ENCODE data around the gene EPHA1.
"Not testable (repeated sequence)": the region's sequence is repeated elsewhere in the genome, so short reads cannot be mapped to it uniquely, and the experiment has no call there.

EPHA1 gene

GRCh38 chr7:143429770-143430698 lies 21.4 kb upstream of the EPHA1 start:
- peak; percentile 36 for DNase-seq

- no peak for DNase-seq
These were observed 18.0 kb upstream of the EPHA1 start for GRCh38 chr7:143426479-143427142.

GRCh38 chr7:143424476-143424875 lies 15.8 kb upstream of the EPHA1 start:
- DNase-seq = not testable (repeated sequence)

DNA sequence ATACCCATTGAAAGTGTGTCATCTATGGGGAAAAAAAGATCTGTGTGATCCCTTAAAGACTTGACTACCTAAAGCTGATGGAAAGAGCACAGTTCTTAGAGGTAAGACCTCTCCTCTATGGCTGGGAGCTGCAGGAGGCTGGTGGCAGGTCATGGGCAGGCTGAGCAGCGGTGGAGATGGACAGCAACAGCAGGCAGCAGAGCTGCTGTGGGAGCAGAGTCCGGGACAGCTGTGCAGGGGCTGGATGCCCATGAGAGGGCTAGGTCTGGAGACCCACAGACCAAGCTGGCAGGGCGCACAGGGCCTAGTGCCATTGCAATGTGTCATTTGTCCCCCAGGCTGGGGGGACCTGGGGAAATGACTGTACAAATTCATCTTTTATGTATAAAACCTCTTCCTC lies 13.4 kb upstream of the EPHA1 start:
- DNase-seq = no peak

GRCh38 chr7:143420624-143421023 lies 12.0 kb upstream of the EPHA1 start:
- not testable (repeated sequence) for DNase-seq

DNA sequence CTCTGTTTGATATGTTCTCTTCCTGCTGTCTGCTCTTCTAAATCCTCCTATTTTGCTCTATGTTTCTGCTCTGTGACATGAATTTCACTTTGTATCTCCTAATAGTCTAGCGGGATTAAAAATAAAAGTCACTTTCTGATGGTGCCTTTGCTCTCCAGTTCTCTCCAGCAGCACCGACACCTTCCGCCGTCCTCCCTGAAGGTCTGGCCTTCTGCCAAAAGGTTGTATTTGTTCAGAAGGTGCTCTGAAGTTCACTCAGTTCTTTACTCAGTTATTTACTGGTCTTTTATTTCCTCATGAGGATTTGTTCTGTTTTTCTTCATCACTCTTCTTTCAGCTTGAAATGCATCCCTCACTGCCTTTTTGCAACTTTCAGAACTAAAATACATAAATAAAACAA lies 11.2 kb upstream of the EPHA1 start:
- no peak for DNase-seq

DNA sequence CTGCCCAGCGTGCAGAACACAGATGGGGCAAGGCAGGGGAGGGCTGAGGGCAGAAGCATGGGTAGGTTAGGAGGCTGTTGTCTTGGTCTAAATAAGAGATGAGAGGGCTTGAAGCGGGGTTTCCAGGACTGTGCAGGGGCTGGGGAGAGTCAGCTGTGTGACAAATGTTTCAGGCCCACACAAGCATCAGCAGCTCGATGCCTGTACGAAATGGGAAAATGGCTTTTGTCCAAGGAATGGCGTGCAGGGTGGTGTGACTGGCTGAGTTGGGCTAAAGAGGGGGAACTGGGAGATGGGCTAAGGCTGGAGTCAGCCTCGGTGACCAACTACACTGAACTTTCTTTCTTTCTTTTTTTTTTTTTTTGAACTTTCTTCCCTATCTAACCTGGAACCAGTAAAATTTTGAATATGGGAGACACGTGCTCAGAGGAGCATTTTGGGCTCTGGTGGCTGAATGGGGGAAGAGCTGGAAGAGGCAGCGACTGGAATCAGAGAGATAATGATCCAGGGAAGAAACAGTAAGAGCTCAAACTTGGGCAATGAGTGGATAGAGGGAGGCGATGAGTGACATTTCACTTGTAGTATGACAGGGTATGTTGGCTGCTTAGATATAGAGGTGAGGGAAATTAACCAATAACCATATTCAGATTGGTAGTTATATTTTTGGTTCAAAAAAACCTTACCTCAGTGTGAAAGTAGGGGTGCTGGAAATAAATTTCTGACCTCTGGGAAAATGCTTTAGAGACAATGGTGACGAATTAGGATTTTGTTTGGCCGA lies 10.2 kb upstream of the EPHA1 start:
- DNase-seq = no peak

DNA sequence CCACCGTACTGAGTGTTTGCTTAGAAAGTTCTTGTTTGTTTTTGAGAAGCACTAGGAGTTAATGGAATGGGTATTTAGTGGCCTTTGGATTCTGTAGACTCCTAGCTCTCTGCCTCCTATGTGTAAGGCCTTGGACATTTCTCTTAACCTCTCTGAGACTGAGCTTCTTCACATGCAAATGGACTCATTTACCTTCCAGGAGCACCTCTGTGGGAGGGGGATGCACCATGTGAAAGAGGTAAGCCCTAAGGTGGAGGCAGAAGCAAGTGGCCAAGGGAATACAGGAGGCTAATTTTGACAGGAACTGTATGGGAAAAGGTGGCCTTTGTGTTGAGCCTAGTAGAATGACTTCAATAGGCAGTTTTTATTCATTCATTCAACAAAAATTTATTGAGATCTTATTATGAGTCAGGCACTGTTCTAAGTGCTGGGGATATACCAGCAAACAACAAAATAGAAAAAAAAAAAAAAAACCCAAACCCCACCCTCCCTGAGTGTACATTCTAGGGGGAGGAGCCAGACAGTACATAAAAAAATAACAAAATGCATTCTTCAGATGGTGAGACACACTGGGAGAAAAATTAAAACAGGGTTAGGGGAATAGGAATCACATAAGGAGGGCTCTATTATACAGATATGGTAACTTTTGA lies 9.2 kb upstream of the EPHA1 start:
- peak; percentile 59 for DNase-seq

- DNase-seq = peak; percentile 62
These were observed 8.0 kb upstream of the EPHA1 start for GRCh38 chr7:143416565-143417149.

DNA sequence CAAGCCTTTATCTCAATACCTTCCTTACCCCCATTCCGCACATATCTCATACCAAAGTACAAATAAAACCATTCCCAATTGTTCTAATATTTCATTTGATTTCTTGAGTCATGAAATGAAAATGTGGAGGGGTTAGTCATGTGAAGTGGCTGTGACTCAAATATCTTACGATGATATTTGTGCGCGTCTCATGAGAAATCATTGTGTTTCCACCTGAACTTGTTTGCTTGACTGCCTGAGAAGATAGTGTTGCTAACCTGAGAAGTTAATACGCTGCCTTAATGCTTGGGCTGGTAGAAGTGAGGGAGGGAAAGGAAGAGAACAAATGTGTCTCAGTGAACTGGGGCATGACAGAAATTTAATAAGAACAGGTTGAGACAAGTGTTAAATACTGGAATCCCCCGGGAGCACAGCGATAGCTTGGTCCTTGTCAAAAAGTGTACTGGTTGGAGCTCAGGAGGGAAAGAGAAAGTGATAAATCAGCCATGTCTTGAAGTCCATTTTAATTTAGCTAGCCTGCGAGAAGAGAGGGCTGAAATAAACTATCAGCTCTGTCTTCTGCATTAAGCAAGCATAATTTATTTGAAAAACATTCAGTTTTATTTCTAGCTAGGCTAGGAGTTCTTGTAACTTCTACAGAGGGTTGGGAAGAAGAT lies 7.2 kb upstream of the EPHA1 start:
- DNase-seq = no peak

DNA sequence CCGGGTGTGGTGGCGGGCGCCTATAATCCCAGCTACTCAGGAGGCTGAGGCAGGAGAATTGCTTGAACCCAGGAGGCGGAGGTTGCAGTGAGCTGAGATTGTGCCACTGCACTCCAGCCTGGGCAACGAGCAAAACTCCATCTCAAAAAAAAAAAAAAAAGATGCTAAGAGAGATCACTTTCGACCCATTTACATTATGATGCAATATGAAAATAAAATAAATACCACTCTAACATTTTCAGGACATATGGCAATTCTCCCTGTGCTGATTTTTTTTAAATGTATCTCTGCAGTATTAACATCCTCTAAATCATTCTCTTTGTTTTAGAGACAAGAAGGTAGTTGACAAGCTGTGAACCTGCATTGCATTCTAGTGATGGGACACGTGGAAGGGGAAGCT lies 6.6 kb upstream of the EPHA1 start:
- DNase-seq = not testable (repeated sequence)

GRCh38 chr7:143413123-143413522 lies 4.5 kb upstream of the EPHA1 start:
- DNase-seq = no peak

DNA sequence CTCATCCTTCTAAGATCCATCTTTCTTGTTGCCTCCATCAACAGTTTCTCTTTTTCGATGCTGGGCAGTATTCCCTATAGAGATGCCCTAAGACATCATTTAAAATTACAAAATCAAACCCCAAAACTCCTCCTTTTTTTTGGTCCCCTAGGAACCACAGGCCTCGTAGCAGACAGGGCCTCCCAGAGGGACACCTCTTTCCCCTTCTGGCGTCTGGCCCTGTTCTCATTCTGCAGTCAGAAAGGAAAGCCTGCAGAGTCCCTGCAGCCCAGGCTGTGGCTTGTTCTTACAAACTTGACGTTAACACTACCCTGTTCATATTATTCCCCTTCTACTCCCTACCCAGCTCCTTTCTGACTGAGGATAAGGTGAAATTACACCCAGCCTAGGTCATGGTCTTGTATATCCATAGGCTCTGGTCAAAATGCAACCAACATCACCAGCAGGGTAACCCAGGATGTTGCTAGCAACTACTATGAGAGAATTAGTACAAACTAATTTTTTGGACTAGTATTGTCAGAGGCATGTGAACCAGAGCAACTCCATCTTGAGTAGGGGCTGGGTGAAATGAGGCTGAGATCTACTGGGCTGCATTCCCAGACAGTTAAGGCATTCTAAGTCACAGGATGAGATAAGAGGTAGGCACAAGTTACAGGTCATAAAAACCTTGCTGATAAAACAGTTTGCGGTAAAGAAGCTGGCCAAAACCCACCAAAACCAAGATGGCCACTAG lies 3.5 kb upstream of the EPHA1 start:
- no peak for DNase-seq

GRCh38 chr7:143410521-143411004 lies 1.9 kb upstream of the EPHA1 start:
- peak; percentile 49 for DNase-seq

- DNase-seq = no peak
These were observed 387 bp downstream of the EPHA1 start for GRCh38 chr7:143408252-143408685.

GRCh38 chr7:143407287-143408251 lies 1.1 kb downstream of the EPHA1 start:
- DNase-seq = no peak

DNA sequence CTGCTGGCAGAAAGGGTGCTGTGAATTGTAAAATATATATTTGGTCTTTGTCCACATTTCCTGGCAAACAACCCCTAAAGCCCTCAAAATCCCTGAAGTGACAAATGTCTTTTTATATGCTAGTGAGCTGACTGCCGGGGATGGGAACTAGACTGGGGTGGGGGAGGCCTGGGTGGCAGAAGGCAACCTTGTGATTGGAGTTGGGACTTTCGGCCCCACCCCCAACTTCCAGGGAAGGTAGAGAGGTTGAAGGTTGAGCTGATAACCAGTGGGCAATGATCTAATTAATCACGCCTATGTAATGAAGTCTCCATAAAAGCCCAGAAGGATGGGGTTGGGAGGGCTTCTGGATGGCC lies 2.7 kb downstream of the EPHA1 start:
- no peak for DNase-seq

DNA sequence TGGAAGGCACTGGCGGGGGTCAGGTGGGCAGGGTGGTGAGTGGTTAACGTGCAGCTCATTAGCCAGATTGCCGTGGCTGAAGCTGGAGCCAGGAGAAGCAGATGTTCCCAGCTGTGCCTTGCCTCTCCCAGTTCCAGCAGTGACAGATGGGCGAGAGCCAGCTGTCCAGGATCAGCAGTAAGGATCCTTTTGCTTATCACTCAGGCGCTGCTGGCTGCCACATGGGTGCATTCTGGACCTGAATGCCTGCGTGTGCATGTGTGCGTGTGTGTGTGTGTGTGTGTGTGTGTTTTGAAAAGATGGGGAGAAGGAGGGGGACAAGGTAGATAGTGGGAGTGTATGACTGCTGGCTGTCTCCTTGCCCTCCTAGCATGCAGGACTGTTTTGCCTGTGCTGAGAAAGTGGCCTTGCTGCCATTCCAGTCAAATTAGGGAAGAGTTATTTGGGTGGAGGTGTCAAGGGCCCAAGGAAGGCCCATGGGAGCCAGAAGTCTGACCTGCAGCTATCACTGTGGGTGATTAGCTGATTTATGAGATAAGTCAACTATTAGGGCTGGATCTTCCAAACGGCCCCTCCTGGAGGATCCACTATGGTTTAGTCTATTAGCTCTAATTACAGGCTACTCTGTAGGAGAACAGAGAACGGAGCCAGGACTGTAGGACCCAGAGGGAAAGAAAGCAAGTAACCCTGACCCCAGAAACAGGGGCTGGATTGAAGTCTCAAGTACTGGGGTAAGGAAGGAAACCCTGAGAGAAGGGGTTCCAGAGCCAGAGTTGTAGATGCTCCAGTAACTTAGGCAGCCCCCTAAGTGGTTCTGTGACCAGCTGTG lies 3.3 kb downstream of the EPHA1 start:
- DNase-seq = no peak

DNA sequence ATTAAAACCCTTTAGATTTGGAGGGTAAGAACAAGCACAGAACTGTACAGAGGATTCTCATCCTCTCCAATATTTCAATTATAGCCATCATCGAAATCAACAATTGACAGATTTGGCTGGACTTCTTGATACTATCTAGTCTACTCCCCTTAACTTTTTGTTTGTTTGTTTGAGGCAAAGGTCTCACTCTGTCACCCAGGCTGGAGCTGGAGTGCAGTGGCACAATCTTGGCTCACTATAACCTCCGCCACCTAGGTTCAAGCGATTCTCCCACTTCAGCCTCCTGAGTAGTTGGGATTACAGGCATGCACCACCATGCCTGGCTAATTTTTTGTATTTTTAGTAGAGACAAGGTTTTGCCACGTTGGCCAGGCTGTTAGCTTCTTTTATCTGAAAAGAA lies 6.4 kb downstream of the EPHA1 start:
- not testable (repeated sequence) for DNase-seq
